Fibroblast of skin of left quadriceps (primary cell): ENCODE measurements around the gene VWA8.

Experiments used
- DNase-seq, 2 experiments: peaks; one replicate each; pipeline ENCODE4 v3.0.0-alpha.2; 2013; ENCODE audit warnings: low read depth in 2 of 2

The VWA8 gene

DNA sequence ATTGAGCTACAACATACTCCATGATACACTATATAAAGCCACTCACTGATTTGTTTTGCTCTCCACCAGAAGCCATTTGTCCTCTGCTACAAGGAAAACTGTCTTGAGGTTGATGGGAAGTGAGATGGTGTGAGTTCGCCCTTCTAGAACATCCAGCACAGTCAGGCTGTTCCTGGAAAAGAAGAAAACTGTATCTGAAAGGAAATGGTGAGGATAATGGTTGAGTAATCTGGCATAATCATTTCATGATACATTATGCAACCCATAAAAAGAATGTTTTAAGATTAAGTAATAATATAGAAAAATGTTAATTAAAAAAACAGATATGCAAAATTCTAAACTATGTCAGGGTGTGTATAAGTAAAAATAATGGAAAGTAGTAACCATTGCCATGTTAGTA, 269.6 kb downstream of the VWA8 start:
- DNase-seq = no peak

DNA sequence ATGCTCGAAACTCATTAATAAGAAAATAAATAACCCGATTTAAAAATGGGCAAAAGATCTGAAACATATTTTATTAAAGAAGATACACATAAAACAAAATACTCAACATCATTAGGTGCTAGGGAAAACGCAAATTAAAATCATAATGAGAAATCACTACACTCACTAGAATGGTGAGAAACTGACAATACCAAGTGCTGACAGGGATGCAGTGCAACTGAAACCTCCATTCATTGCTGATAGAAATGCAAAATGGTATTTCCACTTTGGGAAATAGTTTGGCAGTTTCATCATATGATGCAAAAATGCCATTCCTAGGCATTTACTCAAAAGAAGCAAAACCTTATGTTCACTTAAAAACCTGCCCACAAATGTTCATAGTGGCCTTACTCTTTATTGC, 278.1 kb downstream of the VWA8 start:
- DNase-seq = no peak

DNA sequence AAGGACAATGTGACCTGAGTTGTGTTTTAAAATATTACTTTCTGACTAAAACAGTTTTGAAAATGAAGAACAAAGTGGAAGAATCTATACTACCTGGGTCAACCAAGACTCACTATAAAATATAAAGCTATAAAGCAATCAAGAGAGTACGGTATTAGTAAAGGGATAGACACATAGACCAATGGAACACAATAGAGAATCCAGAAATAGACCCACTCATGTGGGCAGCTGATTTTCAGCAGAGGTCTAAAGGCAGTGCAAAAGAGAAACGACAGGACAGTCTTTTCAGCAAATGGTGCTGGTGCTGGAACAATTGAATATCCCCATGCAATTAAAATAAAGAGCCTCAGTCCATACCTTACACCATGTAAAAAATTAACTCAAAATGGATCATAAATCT, 278.9 kb downstream of the VWA8 start:
- DNase-seq = no peak

DNA sequence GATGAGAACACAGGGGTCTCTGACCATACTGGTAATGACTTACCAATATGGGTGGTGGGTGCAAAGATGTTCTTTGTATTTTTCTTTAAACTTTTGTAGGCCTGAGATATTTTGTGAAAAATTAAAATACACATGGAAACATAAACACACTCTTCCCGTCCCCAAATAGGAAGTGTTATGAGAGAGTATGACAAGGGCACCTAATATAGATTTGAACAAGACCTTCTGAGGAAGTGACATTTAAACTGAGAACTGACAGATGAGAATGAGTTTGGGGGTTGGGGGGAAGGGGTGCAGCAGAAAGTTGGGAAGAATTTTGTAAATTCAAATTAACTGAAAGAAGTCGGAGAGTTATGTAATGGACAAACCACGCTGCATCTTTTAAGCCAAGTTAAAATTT, 279.3 kb downstream of the VWA8 start:
- no peak for DNase-seq

DNA sequence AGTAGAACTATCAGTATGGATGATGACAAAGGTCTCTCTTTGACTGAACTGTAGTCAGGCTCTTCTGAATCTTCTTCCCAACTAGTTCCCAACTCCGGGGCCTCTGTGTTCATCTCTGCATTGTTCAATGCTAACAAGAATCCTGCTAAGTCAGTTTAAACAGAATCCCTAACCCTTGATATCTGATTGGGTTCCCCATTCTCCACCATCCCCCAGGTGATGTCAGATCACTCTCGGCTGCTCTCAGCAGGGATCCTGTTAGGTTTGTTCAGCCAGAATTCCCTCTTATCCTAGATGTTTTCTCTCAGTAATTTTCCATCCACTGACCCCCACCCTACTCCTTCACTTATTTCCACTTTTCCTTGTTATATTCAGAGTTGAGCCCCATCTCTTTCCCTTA, 280.0 kb downstream of the VWA8 start:
- DNase-seq = no peak

DNA sequence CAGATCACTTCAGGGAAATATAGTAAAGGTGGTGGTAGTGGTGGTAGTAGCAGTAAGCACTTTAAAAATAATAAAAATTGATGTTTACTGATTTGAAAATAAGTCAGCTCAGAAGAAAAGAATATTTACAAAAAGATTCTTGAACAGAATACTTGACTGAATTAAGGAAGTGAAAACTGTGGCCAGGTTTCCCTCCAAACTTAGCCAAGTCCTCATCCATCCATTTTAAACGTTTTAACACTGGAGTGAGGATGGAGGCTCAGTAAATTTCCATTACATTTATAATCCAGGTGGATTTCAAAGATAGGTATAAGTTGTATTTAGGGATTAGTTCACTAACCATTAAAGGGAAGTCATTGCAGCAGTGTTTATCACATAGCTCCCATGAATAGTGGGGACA, 282.1 kb downstream of the VWA8 start:
- DNase-seq = no peak

DNA sequence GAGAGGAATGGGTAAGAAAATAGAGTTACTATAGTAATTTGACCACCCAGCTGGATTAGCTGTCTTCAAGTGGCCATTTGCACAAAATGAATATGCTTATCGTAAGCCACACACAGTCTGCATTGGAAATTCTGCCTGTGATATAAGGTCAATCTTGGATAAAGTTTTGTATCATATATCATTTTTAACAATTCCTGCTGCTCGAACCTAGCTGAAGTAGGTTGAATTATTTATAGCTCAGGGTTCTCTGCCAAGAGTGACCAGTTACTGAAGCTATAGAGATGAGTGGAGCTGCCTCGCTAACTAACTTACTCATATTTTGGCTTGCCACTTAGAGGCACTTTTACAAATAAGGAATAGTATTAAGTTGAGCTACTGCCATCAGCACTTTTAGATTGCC, 282.7 kb downstream of the VWA8 start:
- DNase-seq = peak in 1 of 2 experiments; percentile 53

DNA sequence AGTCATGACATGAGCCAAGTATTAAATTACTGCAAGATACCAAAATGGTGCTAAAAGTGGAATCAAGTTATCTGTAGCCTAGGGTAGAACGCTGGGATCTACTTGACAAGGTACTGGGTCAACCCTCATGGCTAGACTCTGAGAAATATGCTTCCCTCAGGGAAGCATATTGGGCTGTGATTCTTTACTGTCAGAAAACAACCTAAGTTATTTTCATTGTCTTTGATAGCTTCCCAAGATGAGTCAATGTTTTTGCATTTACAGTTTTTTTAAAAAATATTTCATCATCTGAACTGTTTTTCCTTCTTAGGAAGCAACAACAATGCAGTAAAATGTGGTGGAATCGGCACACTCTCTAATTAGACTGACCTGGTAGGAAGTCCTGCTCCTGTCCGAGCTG, 285.6 kb downstream of the VWA8 start:
- no peak for DNase-seq

DNA sequence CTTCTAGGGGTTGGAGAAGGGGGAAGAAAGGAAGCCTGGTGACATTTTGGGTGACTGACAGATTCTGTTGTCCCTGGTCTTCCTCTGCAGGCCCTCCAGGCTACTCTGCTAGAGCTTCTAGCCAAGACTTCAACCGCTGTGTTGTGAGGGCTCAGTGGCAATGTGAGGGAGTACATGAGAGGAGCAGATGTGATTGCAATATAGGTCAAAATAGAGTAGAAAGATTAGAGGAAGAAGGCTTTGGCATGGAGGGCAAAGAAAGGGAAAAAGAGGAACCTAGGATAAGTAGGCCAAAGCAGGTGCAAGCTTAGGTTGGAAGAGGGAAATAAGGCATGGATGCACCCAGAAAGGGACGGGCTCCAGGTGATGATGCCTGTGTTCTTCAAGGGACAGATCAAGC, 286.7 kb downstream of the VWA8 start:
- DNase-seq = no peak

DNA sequence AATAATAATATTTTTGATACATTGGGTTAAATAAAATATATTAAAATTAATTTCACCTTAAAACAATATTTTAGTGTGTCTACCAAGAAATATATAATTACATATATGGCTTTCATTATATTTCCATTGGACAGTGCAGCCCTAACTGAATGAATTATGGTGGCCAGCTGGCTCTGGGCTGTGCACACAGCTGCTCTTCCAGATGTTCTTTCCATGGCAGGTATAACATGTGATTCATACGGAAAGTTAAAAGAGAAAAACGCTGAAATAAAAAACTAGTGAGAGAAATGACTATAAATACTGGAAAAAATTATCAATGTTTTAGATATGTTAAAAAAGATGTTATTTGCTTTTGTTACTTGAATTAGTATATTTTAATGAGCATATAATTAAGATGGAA, 287.3 kb downstream of the VWA8 start:
- DNase-seq = no peak

DNA sequence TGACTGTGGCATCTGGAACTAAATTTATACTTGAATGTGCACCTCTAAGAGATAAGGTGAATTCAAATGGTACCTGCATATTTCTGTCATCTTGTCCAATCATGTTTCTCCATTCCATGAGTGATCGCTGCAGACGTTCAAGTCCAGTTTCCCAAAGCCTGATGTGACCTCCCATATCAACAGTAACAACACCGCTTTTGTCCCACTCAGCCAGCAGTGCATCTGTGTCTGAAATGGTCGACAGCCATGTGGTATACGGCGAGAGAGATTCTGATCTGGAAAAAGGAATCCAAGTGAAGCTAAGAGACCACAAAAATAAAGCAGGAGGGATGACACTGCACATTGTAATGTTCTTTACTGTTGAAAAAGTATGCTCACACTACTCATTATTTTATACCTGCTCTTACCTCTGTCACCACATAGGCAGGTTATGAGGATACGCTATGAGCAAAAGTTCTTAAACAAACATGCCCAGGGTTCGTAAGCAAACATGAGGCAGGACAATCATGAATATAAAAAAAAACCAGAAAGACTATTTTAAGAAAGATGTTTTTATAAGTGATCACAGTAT, 290.0 kb downstream of the VWA8 start:
- DNase-seq = no peak

DNA sequence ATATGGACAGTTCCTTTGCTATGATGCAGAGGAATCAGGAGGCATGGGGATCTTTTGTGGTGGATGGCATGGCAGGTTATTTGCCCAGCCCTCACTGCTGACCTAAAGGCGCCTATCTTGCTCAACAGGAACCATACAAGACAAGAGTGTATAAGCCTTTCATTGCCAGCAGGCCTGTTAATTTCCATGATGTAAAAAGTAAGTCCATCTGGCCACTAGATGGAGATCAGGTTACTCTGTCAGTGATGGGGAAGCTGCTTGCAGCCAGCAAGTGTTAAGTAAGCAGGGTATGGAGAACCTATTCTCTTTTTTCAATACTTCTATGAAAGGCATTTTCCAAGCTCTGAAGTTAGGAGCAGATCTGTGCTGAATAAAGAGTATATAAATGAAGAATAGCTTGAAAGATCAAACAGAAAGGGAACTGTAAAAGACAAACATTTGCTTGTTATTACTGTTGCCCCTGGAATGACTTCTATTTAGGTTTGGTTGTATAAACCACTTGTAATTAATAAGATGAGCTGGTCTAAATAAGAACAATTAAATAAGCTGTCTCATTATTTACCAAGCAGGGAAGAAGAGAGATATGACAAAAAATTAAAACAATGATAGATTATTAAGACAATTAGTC, 292.7 kb downstream of the VWA8 start:
- DNase-seq = peak; percentile 81

DNA sequence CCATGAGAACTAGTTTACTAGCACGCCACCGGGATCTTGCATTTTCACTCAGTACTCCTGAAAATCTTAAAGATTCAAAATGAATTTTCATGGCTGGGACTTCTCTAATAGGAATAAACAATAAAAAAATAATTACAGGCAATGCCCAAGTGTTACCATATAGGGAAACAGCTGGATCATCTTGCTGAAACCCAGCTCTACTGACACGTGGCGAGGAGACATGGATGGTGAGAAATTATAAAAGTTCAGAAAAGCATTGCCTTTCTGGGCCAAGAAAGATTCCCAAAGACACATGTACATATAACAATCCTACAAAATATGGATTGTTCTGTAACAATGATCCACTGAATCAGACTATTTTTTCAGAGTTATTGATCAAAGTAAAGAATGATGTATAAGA, 294.3 kb downstream of the VWA8 start:
- no peak for DNase-seq

DNA sequence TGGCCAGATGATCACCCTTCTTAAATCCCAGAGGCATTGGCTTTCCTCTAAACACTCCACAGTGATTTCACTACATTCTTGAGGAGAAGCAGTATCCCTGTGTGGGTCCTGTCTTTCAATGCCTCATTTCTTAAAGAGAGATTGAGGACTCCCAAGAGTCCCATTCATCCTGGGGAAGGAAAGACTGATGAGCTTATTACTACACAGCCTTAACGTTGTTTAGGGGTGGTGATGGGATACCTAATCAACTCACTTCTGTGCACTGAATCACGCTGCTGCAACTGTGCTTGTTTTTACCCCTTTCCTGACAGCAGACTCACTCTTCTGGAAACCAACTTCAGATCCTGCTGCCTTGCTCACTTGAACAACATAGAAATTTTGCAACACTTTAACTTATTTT, 300.5 kb downstream of the VWA8 start:
- peak; percentile 70 to 72 for DNase-seq

DNA sequence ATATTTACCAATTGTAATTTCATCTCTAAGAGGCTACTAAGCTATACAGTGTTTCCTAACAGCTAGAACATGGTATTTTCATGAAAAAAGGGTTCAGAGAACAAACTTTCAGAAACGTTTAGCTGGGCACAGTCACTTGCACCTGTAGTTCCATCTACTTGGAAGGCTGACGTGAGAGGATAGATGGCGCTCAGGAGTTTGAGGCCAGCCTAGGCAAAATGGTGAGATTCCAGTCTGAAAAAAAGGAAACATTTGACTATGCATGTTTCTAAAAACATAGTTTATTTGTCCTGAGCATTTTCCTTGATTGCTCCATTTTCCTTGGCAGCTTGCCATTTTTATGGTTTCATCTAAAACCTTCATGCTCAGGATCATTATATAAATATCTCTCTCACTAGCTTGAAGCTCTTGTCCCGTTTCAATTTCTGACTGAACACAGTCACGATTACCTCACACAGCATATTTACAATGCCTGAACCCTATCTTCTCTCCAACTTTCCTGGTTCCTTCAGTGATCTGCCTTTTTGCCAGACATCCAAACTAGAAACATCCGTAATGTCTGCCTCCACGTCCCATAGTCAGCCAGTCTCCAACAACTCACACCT, 302.8 kb downstream of the VWA8 start:
- DNase-seq = peak in 1 of 2 experiments; percentile 53

DNA sequence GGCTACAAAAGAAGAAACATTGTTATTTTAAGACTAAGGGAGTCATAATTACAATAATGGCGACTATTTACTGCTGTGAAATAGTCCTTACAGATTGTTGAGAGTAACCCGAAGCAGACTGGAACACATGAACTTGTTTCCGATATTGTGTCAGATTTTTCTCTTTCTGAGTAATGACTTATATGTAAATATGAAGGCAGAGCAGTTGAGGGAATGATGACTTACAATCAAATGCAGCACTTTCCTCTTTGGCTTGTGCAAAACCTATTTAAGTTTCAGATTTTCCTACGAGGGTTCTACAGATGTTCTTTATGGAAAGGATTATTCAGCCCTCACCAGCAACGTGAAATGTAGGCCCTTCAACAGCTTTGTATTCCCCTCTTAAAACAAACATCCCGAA, 304.9 kb downstream of the VWA8 start:
- DNase-seq = no peak

DNA sequence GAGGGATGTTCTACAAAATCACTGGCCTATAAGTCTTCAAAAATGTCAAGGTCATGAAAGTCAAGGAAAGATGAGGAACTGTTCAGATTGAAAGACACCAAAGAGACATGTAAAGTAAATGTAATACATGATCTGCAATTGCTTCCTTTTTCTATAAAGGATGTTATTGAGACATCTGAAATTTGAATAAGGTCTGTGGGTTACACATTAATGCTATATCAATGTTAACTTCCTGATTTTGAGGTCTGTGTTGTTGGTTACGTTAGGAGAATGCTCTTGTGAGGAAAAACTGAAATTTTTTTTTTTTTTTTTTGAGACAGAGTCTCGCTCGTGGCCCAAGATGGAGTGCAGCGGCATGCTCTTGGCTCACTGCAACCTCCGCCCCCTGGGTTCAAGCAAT, 306.1 kb downstream of the VWA8 start:
- DNase-seq = no peak

DNA sequence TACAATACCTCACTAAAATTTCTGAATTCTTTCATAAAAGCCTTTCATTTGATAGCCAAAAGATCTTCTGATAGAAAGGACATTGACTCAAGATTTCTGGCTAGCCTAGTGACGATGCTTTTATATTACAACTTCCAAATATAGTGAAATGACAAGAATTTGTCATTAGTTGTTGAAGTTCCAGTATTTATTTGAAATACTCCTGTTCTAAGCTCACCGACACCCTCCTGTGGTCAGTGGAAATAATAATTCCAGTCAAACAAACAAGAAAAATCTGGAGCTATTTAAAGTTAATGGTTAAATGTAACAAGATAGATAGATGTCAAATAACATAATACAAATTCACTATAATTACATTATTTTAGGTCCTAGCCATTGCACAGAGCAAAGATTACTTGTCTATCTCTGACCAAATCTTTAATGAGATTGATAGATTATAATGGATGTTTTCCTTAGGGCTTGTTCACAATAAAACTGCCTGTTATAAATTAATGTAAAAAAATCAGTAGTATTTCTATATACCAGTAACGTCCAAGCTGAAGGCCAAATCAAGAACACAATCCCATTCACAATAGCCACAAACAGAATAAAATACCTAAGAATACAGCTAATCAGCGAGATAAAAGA, 308.1 kb downstream of the VWA8 start:
- DNase-seq = peak in 1 of 2 experiments; percentile 44

DNA sequence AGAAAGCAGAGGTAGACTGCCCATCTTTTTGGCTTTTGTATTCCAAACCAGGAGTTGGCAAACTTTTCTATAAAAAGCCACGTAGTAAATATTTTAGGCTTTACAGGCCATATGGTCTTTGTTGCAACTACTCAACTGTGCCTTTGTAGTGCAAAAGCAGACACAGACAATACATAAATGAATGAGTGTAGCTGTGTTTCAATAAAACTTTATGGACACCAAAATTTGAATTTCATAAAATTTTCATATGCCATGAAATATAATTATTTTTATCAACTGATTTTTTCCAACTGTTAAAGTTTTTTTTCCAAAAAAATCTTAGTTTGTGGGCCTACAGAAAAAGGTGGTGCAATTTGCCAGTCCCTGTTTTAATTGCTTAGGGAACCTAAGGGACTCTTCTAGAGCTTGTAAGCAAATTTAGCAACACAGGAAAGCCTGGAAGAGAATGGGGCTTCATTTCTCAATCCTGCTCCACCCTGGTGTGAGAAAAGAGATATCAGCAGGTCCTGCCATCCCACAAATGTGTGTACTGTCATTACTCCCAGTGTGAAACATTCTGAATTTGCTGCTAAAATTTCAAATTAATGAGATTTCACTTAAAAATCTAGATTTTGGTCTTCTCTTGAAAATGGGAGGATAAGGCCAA, 309.4 kb downstream of the VWA8 start:
- no peak for DNase-seq

DNA sequence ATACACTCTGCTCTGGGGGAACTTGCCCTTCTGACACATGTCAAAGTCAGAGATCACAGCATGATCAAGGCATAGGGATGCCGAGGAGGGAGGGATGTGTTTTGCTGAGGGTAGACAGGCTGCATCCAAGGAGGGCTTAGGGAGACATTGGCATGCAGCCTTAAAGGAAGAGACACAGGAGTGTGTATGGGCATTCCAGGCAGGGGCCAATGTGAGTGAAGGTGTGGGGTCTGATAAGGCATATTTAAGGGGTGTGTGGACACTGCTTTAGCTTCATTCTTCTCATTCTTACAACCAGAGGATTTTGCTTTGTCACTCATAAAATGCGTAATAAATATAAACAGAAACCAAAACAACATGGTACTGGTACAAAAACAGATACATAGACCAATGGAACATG, 310.2 kb downstream of the VWA8 start:
- no peak for DNase-seq

DNA sequence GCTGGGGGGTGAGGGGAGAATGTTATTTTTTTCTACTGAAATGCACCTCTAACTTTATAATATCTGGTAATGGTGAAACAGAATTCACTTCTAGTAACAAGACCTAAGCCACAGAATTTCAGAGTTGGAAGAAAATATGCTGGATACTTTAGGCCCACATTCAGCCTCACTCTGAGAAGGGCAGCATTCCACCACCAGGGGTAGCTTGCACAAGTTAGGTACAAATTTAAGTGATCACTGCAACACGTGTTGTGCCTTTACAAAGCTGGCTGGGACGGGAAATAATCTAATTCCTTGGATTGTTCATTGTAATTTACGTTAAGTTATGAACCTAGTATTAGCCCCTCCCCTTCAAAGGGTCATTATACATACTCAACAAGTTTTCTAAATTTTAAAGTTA, 311.2 kb downstream of the VWA8 start:
- no peak for DNase-seq

DNA sequence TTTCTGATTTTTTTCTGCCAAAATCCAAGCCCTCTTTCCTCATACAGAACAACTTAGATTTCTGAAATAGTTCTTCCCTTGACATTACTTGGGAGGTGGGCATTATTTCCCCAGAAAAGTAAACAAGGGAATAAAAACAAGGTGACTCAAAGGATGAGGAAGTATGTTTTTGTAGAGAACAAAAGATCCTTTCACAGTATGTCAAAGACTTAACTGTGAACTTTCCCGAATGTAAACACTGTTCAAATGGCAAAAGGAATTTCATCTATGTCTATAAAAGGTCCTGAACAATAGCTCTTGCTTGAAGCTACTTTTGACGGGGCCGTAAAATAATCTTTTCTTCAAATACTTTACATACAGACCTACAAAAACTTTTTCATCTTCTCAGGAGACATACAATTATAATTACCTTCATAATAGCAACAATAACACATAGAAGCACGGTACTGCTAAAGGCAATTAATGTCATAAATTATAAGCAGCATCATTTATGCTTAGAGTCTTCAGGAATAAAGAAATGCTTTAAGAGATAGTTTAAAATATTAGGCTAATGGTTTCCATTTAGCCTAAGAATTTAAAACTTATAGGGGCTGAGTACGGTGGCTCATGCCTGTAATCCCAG, 312.5 kb downstream of the VWA8 start:
- no peak for DNase-seq
